OCI-M2 (cell line): ENCODE measurements around the gene HMGCS1.
"Not testable (repeated sequence)": the region's sequence is repeated elsewhere in the genome, so short reads cannot be mapped to it uniquely, and the experiment has no call there.

Experiments used
- DNase-seq: peaks from one replicate; lab custom pipeline; 2025; ENCODE audit not compliant: unreplicated experiment; lab: John Stamatoyannopoulos, UW

Gene HMGCS1

GRCh38 chr5:43274435-43275114 lies 38.6 kb downstream of the HMGCS1 start:
- DNase-seq: no peak

GRCh38 chr5:43273552-43273951 lies 39.7 kb downstream of the HMGCS1 start:
- no peak for DNase-seq

- no peak for DNase-seq
Measured at GRCh38 chr5:43270645-43271044, 42.6 kb downstream of the HMGCS1 start.

GRCh38 chr5:43268188-43268820 lies 44.9 kb downstream of the HMGCS1 start:
- DNase-seq: no peak

GRCh38 chr5:43262269-43262668 lies 50.9 kb downstream of the HMGCS1 start:
- DNase-seq: not testable (repeated sequence)

GRCh38 chr5:43258116-43258515 lies 55.1 kb downstream of the HMGCS1 start:
- no peak for DNase-seq

- DNase-seq: no peak
Measured at GRCh38 chr5:43256261-43256966, 56.8 kb downstream of the HMGCS1 start.

GRCh38 chr5:43255704-43256103 lies 57.5 kb downstream of the HMGCS1 start:
- no peak for DNase-seq

- no peak for DNase-seq
Measured at GRCh38 chr5:43251754-43252153, 61.5 kb downstream of the HMGCS1 start.

- DNase-seq: no peak
Measured at GRCh38 chr5:43245724-43246385, 67.4 kb downstream of the HMGCS1 start.

- no peak for DNase-seq
Measured at GRCh38 chr5:43244823-43245565, 68.2 kb downstream of the HMGCS1 start.

GRCh38 chr5:43243270-43243669 lies 69.9 kb downstream of the HMGCS1 start:
- DNase-seq: no peak

- no peak for DNase-seq
Measured at GRCh38 chr5:43242196-43242595, 71.0 kb downstream of the HMGCS1 start.
